Measurements from ENCODE around the gene GZF1. TPM values are rescaled to one million over a fixed set of nuclear protein-coding genes. Genes with fewer than 3 reads are reported as not detected.

Gene GZF1
- total RNA-seq, 4 donors from 2014 or later = 16.3 to 37.2 (median 20.3) TPM

DNA sequence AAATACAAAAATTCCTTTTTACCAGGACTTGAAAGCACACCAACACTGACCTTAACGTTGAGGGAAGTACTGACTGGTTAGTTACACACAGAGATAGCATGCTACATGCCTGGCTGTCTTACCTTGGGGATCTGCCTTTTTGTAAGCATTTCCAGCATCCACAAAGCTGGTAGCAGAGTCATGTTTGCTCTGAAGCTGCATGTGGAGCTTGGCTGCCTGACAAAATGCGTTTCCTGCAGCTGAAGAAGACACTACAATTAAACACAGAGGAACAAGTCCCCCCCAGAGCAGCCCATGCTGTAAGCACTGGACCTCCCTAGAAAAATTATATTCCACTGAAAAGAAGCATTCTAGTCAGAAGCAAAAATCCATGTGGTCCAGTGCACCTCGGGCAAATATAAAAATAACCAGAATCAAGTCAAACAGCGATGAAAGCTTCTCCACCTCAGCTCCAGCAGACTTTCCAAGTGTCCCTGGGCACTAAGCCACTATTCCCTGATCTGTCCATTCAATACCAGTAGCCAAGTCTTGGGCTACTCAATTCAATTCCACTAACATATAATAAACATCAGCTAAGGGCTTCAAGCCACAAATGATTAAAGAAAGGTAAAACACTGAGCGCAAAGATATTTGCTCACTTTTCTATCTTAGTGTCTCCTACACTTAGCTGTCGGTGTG, 35.1 kb downstream of the GZF1 start:
- Histone ChIP-seq H3K4me3 (no peak overlapping the region), H3K27ac (no peak overlapping the region), H3K4me1 (peaks cover 0 to 16% (median 0%) of the 10 kb centered on the region in 4 donors), H3K9me3 (no peaks in the 10 kb centered on the region), H3K27me3 (no peaks in the 10 kb centered on the region), H3K36me3 (peaks cover 0 to 51% (median 9%) of the 10 kb centered on the region in 3 donors)
- no peak for TF ChIP-seq EP300 (IDR thresholded peaks at IDR 0.05)
- TF ChIP-seq POLR2A (IDR thresholded peaks at IDR 0.05) = no peak
- TF ChIP-seq, protein P1, sequence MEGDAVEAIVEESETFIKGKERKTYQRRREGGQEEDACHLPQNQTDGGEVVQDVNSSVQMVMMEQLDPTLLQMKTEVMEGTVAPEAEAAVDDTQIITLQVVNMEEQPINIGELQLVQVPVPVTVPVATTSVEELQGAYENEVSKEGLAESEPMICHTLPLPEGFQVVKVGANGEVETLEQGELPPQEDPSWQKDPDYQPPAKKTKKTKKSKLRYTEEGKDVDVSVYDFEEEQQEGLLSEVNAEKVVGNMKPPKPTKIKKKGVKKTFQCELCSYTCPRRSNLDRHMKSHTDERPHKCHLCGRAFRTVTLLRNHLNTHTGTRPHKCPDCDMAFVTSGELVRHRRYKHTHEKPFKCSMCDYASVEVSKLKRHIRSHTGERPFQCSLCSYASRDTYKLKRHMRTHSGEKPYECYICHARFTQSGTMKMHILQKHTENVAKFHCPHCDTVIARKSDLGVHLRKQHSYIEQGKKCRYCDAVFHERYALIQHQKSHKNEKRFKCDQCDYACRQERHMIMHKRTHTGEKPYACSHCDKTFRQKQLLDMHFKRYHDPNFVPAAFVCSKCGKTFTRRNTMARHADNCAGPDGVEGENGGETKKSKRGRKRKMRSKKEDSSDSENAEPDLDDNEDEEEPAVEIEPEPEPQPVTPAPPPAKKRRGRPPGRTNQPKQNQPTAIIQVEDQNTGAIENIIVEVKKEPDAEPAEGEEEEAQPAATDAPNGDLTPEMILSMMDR (IDR thresholded peaks at IDR 0.05) = no peak
- WGBS, 2 donors = 61% methylated on average over 6 of the region's 6 CpGs
- no peak for DNase-seq (ENCODE audit: low spot score in 2 of 2)

DNA sequence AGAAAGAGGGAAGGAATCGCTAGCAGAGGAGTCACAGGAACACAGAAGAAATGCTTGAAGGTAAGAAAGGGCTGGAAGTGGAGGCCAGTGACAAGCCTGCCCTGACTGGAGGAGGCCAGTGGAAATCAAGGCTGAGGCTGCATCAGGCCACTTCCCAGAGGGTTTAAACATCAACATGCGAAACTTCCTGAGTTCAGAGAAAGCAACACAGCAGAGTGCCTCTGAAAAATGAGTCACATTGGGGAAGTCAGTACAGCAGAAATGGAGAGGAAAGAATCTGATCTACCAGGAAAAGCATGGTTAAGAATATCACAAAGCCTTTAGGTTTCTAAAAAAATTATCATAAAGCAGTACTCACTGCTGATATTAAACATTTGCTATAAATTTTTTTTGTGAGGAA, 36.0 kb downstream of the GZF1 start:
- no peaks in the 10 kb centered on the region for H3K27me3 ChIP-seq
- 66 to 73% methylated on average over 2 of the region's 2 CpGs for WGBS, 2 donors
- H3K27ac ChIP-seq = no peak overlapping the region
- peaks cover 0 to 43% (median 9%) of the 10 kb centered on the region in 3 donors for H3K36me3 ChIP-seq
- H3K4me3 ChIP-seq = no peak overlapping the region
- DNase-seq (ENCODE audit: low spot score in 2 of 2) = no peak
- TF ChIP-seq, protein P1 (IDR thresholded peaks at IDR 0.05) = no peak
- TF ChIP-seq POLR2A (IDR thresholded peaks at IDR 0.05) (no peak), EP300 (IDR thresholded peaks at IDR 0.05) (no peak)
- peaks cover 0 to 16% (median 0%) of the 10 kb centered on the region in 4 donors for H3K4me1 ChIP-seq
- no peaks in the 10 kb centered on the region for H3K9me3 ChIP-seq

DNA sequence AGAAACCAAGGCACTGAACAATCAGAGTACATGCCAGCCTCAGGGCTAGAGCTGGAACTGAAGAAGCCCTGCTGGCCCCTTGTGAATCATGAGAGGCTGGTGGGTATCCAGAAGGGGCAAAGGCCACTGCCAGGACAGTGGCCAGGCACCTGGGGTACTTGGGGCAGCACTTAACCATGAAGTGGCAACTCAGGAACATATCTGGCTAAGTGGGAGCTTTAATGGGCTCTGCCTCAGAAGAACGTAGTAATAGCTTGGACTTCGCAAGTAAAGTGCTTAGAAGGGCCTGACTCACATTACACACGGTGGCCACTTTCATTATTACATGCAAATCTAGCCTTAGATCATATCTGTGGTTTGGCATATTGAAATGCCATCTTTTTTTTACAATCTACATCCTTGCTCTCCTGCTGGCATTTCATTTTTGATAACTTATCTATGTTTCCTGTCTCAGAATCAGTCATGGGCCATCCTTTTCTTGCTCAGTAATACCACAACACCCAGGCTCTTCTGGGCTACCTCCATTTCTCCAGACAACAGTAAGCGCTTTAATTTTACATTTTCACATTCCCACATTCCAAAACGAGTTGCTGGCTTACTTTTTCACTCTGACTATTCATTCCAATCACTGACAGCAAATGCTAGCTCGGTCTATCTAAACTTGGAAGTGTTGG, 37.7 kb downstream of the GZF1 start:
- WGBS, 2 donors = 77 to 78% methylated on average over 6 of the region's 6 CpGs
- no peaks in the 10 kb centered on the region for H3K27me3 ChIP-seq
- no peaks in the 10 kb centered on the region for H3K9me3 ChIP-seq
- H3K27ac ChIP-seq = no peak overlapping the region
- no peak for TF ChIP-seq EP300 (IDR thresholded peaks at IDR 0.05)
- TF ChIP-seq, protein P1 (IDR thresholded peaks at IDR 0.05) = no peak
- TF ChIP-seq POLR2A (IDR thresholded peaks at IDR 0.05) = no peak
- peaks cover 0 to 16% (median 0%) of the 10 kb centered on the region in 4 donors for H3K4me1 ChIP-seq
- peaks cover 0 to 25% (median under 1%) of the 10 kb centered on the region in 3 donors for H3K36me3 ChIP-seq
- no peak overlapping the region for H3K4me3 ChIP-seq
- DNase-seq (ENCODE audit: low spot score in 2 of 2) = no peak

DNA sequence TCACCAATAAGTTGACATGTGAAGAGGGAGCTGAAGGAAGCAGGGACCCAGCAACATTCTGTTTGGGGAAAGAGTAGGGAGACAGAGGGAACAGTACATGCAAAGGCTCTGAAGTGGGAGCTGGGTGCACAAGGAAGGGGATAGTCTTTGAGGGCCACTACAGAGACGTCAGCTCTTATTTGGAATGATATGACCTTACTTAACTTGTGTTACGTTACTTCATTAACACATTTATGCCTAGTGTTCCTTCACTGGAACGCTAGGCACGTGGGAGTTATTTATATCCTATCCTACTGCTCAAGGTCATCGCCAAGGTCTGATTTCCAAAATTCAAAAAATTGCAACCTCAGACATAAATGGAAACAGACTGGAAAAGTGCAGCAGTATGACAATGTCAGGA, 39.1 kb downstream of the GZF1 start:
- TF ChIP-seq POLR2A (IDR thresholded peaks at IDR 0.05) = no peak
- no peak for TF ChIP-seq EP300 (IDR thresholded peaks at IDR 0.05)
- TF ChIP-seq, protein P1 (IDR thresholded peaks at IDR 0.05) = no peak
- Histone ChIP-seq H3K36me3 (peaks cover 0 to 19% (median 0%) of the 10 kb centered on the region in 3 donors), H3K27me3 (no peaks in the 10 kb centered on the region), H3K4me1 (peaks cover 0 to 18% (median 0%) of the 10 kb centered on the region in 4 donors), H3K9me3 (no peaks in the 10 kb centered on the region), H3K4me3 (no peak overlapping the region), H3K27ac (no peak overlapping the region)
- 87 to 95% methylated on average over 5 of the region's 5 CpGs for WGBS, 2 donors
- DNase-seq (ENCODE audit: low spot score in 2 of 2) = no peak

DNA sequence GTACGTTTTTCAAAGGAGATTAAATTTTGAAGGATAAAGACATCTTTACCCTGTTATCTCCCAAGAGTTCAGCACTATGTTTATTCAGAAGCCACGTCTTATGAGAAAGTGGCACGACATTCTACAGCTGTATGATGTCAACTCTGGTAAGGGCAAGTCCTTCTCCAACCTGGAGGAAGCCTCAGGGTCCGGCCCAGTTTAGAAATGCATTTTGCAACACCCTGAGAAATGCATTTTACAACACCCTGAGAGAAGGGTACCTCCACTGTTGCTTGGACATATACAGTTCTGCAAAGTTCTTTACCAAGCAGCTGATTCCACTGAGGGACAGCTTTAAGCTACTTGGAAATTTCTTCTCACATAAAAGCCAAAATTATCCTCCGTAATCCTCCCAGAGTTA, 41.8 kb downstream of the GZF1 start:
- Histone ChIP-seq H3K4me3 (no peak overlapping the region), H3K4me1 (peaks cover 0 to 17% (median 0%) of the 10 kb centered on the region in 4 donors), H3K27me3 (no peaks in the 10 kb centered on the region), H3K9me3 (no peaks in the 10 kb centered on the region), H3K36me3 (peaks cover 0 to 19% (median 0%) of the 10 kb centered on the region in 3 donors), H3K27ac (no peak overlapping the region)
- DNase-seq (ENCODE audit: low spot score in 2 of 2) = no peak
- WGBS, 2 donors = 81 to 85% methylated on average over 5 of the region's 5 CpGs
- TF ChIP-seq POLR2A (IDR thresholded peaks at IDR 0.05) = no peak
- TF ChIP-seq, protein P1 (IDR thresholded peaks at IDR 0.05) = no peak
- no peak for TF ChIP-seq EP300 (IDR thresholded peaks at IDR 0.05)
